Heart left ventricle (tissue), 16 donors: ENCODE measurements around the gene RAB6C. TPM values are rescaled to one million over a fixed set of nuclear protein-coding genes. Genes with fewer than 3 reads are reported as not detected.
"Not testable (repeated sequence)": the region's sequence is repeated elsewhere in the genome, so short reads cannot be mapped to it uniquely, and the experiment has no call there.

Experiments
- ATAC-seq, 4 donors: fragments of 200-7000 bp; cut with Tn5 transposase; one replicate each; pipeline ENCODE4 v1.9.1; 2020 to 2022; ENCODE audit warnings: moderate library complexity in 4 of 4, mild to moderate bottlenecking in 3 of 4, moderate number of reproducible peaks in 1 of 4
- DNase-seq, 5 donors: peaks; one replicate each; pipeline ENCODE4 v3.0.0-alpha.2; 2020
- H3K27ac ChIP-seq, 12 donors: fragments of 200-600 bp; sonication (generic) in 4 of 12; one replicate each; pipeline versions ENCODE4 v1.5.0 to v1.8.0; 2016 to 2022; ENCODE audit warnings: mild to moderate bottlenecking in 2 of 12
- H3K27me3 ChIP-seq, 9 donors: fragments of 200-600 bp; sonication (generic) in 2 of 9; one replicate each; pipeline versions ENCODE4 v1.5.1 to v1.8.0; 2016 to 2022; ENCODE audit warnings: mild to moderate bottlenecking in 3 of 9
- H3K36me3 ChIP-seq, 9 donors: fragments of 200-600 bp; sonication (generic) in 2 of 9; one replicate each; pipeline versions ENCODE4 v1.5.0 to v1.8.0; 2018 to 2022; ENCODE audit warnings: mild to moderate bottlenecking in 2 of 9
- H3K4me1 ChIP-seq, 12 donors: fragments of 200-600 bp; sonication (generic) in 4 of 12; one replicate each; pipeline versions ENCODE4 v1.5.0 to v1.8.0; 2016 to 2022; ENCODE audit warnings: mild to moderate bottlenecking in 3 of 12
- H3K4me3 ChIP-seq, 12 donors: fragments of 200-600 bp; sonication (generic) in 4 of 12; one replicate each; pipeline versions ENCODE4 v1.5.0 to v1.8.0; 2017 to 2022; ENCODE audit warnings: mild to moderate bottlenecking in 9 of 12, moderate library complexity in 4 of 12
- H3K9me3 ChIP-seq, 12 donors: fragments of 200-600 bp; sonication (generic) in 4 of 12; one replicate each; pipeline versions ENCODE4 v1.5.0 to v1.8.0; 2016 to 2022; ENCODE audit warnings: mild to moderate bottlenecking in 1 of 12
- CTCF ChIP-seq, 12 donors: fragments of 200-600 bp; sonication (generic) in 4 of 12; IDR thresholded peaks; one replicate each; pipeline versions ENCODE4 v1.5.0 to v1.8.0; 2018 to 2022; ENCODE audit warnings: antibody characterized with exemption in 12 of 12, mild to moderate bottlenecking in 5 of 12
- POLR2A ChIP-seq, 2 donors: fragments of 450-650 bp; IDR thresholded peaks; one replicate each; pipeline ENCODE4 v1.6.1; 2017; ENCODE audit warnings: antibody characterized with exemption in 2 of 2, mild to moderate bottlenecking in 2 of 2, moderate library complexity in 2 of 2
- WGBS, 4 donors: extraction: QIAGEN DNeasy Blood & Tissue Kit in 2 of 4; methylation state at CpG; one replicate each; pipeline versions ENCODE4 v1.1.5 to v1.1.7; 2013 to 2018; 5-methylcytosine and 5-hydroxymethylcytosine counted together
- intact Hi-C, 10 donors: fragments of 100-400 bp; cut with DNase I; formaldehyde crosslinking; loops; one replicate each; pipeline versions ENCODE4 v1.11.1 to v1.14.2; 2022
- polyA plus RNA-seq, 2 donors: library from polyadenylated mRNA; stranded (reverse); fragments of 200-250 nt; gene quantifications; one replicate each; pipeline ENCODE4 v1.2.3, GENCODE V29; 2013
- total RNA-seq, 9 donors: library from RNA; depleted of rRNA in 2 of 9; stranded (reverse); fragments of >200 nt in 2 of 9; fragmentation: NEBNext Ultra II Directional in 3 of 9; extraction: Animal tissue kit (Norgen Biotek cat#: 25700) in 3 of 9; gene quantifications; one replicate each; pipeline versions ENCODE4 v1.1.0 to v1.2.4, GENCODE V29; 2016 to 2023
- donor health status: ischemic (EF 13 %, LVEDD 7.1; RV severe dilation, severe dysfunction).
- donor health status: healthy with polysubstance abuse.
- donor health status: DM: no; HTN: yes; CAD: no.
- donor health status: DM: no; HTN: no; CAD: no.
- donor health status: ischemic (EF 25% LVEDD 6.9; RV normal size, moderate dysfunction).
- donor health status: ischemic (EF 25% LVEDD 5.7; RV mildly dilated, moderate dysfunction).
- donor health status: healthy.
- donor health status: DM: yes; HTN: yes; CAD: no.
- donor health status: ischemic (EF 35%, LVEDD 5.7; RV mildly dilated, moderate dysfunction).
- donor health status: nonischemic (EF 11% LVEDD 7.7; RV severe dilation, severe dysfunction).
- donor health status: DM: yes; HTN: yes; CAD: no.
- donor health status: PGD.
- donor health status: ischemic (EF 29% LVEDD 5.4; RV normal size, mild dysfunction).
- donor health status: nonischemic (EF 23%, LVEDD 6.1; RV moderate dilation, normal function).

Gene RAB6C
- total and polyA plus RNA-seq, 11 donors, result 0.08 to 0.30 (median 0.09) TPM; not detected in 7

DNA sequence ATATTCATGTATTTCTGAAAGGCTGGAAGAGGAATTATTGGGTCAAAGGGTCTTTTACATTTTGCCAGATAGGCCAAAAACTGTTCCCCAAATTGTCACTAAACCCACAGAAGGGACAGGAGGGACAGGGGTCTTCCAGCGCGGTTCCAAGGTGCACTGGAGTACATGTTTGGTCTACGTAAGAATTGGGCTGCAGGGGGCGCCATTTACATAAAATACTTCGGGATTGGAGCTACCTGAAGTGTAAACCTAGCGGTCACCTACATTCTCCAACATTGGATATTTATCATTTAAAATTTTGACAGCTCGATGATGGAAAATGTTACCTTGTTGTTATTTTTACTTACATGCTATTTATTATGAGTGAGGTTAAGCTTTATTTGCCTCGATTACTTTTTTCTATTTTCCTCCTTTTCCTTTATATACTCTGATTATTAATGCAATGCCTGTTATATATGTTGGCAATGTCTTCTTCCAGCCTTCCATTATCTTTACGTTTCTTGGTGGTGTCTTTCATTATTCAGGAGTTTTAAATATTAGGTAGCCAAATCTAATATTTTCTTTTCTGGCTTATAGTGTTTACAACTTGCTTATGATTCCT is 43.0 kb upstream of the RAB6C start:
- H3K27ac ChIP-seq, result no peak overlapping the region
- H3K36me3 ChIP-seq, result no peaks in the 10 kb centered on the region
- H3K9me3 ChIP-seq, result no peaks in the 10 kb centered on the region
- peaks cover 0 to 2% (median 0%) of the 10 kb centered on the region in 12 donors for H3K4me1 ChIP-seq
- H3K27me3 ChIP-seq, result peaks cover 0 to 45% (median 9%) of the 10 kb centered on the region in 9 donors
- H3K4me3 ChIP-seq, result no peak overlapping the region
- intact Hi-C loops, result loop anchor here in 5 of 10 donors (2.0 to 5.0 kb wide), 3 partner anchors 394 to 396 kb away; no protein-coding TSS in a partner anchor
- DNase-seq, result peak in 1 of 5 donors; percentile 60
- ATAC-seq, result no peak
- WGBS, 4 donors, result 33 to 78% (median 59%) methylated on average over 9 of the region's 9 CpGs
- TF ChIP-seq CTCF (IDR thresholded peaks at IDR 0.05), result peak in 6 of 12 donors; percentile 25 to 63 (median 49)
- TF ChIP-seq POLR2A (IDR thresholded peaks at IDR 0.05), result no peak

GRCh38 chr2:129938850-129939471 is 40.5 kb upstream of the RAB6C start:
- not testable (repeated sequence) for H3K36me3 ChIP-seq, DNase-seq, H3K9me3 ChIP-seq, H3K27ac ChIP-seq, H3K4me3 ChIP-seq, H3K4me1 ChIP-seq
- intact Hi-C loops, result loop anchor here in 3 of 10 donors (5.0 kb wide), 1 partner anchor 393 kb away; no protein-coding TSS in a partner anchor
- WGBS, 4 donors, result 70 to 77% (median 75%) methylated on average over 7 of the region's 7 CpGs
- peak in 1 of 4 donors; percentile 11 for ATAC-seq
- peaks cover 0 to 19% (median 6%) of the 10 kb centered on the region in 9 donors for H3K27me3 ChIP-seq

DNA sequence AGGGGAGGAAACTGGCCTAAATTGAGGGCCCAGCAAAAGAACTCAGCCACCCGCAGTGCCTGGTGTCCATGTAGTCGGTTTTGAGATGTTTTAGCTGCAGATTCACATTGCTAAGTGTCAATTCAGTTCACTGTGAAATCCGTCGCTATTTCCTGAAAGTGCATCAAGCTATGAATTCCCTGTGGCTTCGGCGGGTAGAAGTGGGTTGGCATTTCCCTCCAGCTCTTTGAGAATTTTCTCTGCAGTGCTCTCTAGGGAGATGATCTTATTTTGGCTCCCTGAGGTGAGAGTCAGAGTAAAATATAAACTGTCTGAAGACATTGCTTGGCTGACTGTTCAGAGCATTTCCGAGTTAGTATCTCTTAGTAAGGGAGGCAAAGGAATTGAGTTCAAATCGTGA is 36.0 kb upstream of the RAB6C start:
- H3K27ac ChIP-seq, intact Hi-C loops: not testable (repeated sequence)

DNA sequence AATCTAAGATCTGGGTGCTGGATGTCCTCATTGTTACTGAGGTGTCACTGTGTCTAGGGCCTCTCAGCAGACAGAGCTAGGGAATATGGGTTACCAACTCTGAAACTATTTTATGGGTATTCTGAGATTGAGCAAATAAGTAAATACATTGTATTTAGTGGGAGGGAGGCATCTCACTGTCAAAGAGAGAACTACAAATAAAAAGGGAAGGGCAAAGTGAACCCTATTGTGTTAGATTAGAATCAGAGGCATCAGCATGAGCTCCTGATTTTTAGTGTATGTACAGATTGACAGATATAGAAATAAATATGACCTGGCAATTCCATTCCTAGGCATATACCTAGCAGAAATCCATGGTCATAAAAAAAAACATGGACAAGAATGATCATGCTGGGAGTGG is 33.9 kb upstream of the RAB6C start:
- ATAC-seq, result no peak
- no peaks in the 10 kb centered on the region for H3K9me3 ChIP-seq
- peaks cover 0 to 6% (median 0%) of the 10 kb centered on the region in 9 donors for H3K27me3 ChIP-seq
- no peak overlapping the region for H3K27ac ChIP-seq
- DNase-seq, result no peak
- H3K4me3 ChIP-seq, result no peak overlapping the region
- intact Hi-C loops, result no loop called here
- TF ChIP-seq CTCF (IDR thresholded peaks at IDR 0.05) (no peak), POLR2A (IDR thresholded peaks at IDR 0.05) (no peak)
- H3K4me1 ChIP-seq, result no peaks in the 10 kb centered on the region
- H3K36me3 ChIP-seq, result no peaks in the 10 kb centered on the region

More for the DNA sequence above, 36.0 kb upstream of the RAB6C start:
- H3K9me3 ChIP-seq, H3K27me3 ChIP-seq, H3K4me1 ChIP-seq, H3K4me3 ChIP-seq, DNase-seq, ATAC-seq, H3K36me3 ChIP-seq: not testable (repeated sequence)
- 71 to 81% (median 78%) methylated on average over 8 of the region's 8 CpGs for WGBS, 4 donors

DNA sequence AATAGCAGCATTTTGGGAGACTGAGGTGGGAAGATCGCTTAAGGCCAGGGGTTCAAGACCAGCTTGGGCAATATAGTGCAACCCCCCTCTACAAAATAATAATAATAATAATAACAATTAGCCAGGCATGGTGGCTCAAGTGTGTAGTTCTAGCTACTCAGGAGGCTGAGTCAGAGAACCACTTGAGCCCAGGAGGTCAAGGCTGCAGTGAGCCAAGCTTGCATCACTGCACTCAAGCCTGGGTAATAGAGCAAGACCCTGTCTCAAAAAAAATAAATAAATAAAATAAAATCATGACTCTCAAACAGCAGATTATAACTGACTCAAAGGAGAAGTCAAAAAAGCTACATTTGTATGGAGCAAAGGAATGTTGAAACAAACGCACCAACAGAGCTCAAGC is 31.8 kb upstream of the RAB6C start:
- intact Hi-C loops, H3K4me1 ChIP-seq, H3K27me3 ChIP-seq, ATAC-seq, H3K4me3 ChIP-seq, DNase-seq, H3K36me3 ChIP-seq, H3K27ac ChIP-seq, H3K9me3 ChIP-seq: not testable (repeated sequence)
- WGBS, 4 donors, result 46 to 72% (median 60%) methylated on average over 2 of the region's 2 CpGs

DNA sequence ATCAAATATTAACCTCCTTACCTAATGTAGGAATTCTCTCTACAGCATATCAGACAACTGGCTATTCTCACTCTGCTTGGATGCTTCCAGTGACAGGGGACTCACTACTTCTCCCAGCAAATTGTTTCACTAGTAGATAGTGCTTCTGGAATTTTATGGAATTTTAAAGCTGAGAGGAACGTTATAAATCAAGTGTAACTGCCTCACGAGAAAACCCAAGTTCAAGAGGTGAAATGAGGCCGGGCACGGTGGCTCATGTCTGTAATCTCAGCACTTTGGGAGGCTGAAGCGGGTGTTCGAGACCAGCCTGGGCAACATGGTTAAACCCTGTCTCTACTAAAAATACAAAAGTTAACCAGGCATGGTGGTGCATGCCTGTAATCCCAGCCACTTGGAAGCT is 23.3 kb upstream of the RAB6C start:
- H3K36me3 ChIP-seq, H3K9me3 ChIP-seq, DNase-seq, H3K4me3 ChIP-seq, H3K27ac ChIP-seq, ATAC-seq, H3K27me3 ChIP-seq, H3K4me1 ChIP-seq, intact Hi-C loops: not testable (repeated sequence)
- WGBS, 4 donors, result 85 to 94% (median 89%) methylated on average over 6 of the region's 6 CpGs
